ENCODE measurements around the gene CISH. TPM values are rescaled to one million over a fixed set of nuclear protein-coding genes. Genes with fewer than 3 reads are reported as not detected.
A peak's percentile ranks its signal among the peaks of the same experiment; 100 is the strongest.

Gene CISH
- total RNA-seq: 1.9 and 6.4 TPM in 2 replicates

GRCh38 chr3:50611464-50612233 lies at the start of gene CISH:
Gene CISH (minus strand): TSS chr3:50611774. CDS start chr3:50611650, 124 bp downstream.
- DNase-seq (ENCODE audit: low read depth): peak; percentile 85

- DNase-seq (ENCODE audit: low read depth): no peak
Measured at GRCh38 chr3:50660386-50660785, 48.8 kb upstream of the CISH start.

GRCh38 chr3:50658831-50659230 lies 47.3 kb upstream of the CISH start:
- DNase-seq (ENCODE audit: low read depth): no peak

GRCh38 chr3:50658416-50658815 lies 46.8 kb upstream of the CISH start:
- peak; percentile 6 for DNase-seq (ENCODE audit: low read depth)

- no peak for DNase-seq (ENCODE audit: low read depth)
Measured at GRCh38 chr3:50657816-50658215, 46.2 kb upstream of the CISH start.

GRCh38 chr3:50657407-50657806 lies 45.8 kb upstream of the CISH start:
- no peak for DNase-seq (ENCODE audit: low read depth)

GRCh38 chr3:50656417-50657195 lies 45.0 kb upstream of the CISH start:
- DNase-seq (ENCODE audit: low read depth): no peak

- DNase-seq (ENCODE audit: low read depth): peak; percentile 43
Measured at GRCh38 chr3:50655009-50655830, 43.6 kb upstream of the CISH start.

GRCh38 chr3:50653937-50654595 lies 42.5 kb upstream of the CISH start:
- no peak for DNase-seq (ENCODE audit: low read depth)

GRCh38 chr3:50652709-50653108 lies 41.1 kb upstream of the CISH start:
- DNase-seq (ENCODE audit: low read depth): peak; percentile 43

GRCh38 chr3:50651920-50652529 lies 40.5 kb upstream of the CISH start:
- DNase-seq (ENCODE audit: low read depth): no peak

GRCh38 chr3:50651445-50651844 lies 39.9 kb upstream of the CISH start:
- DNase-seq (ENCODE audit: low read depth): no peak

- DNase-seq (ENCODE audit: low read depth): no peak
Measured at GRCh38 chr3:50650018-50650417, 38.4 kb upstream of the CISH start.

- DNase-seq (ENCODE audit: low read depth): no peak
Measured at GRCh38 chr3:50649451-50649931, 37.9 kb upstream of the CISH start.

- DNase-seq (ENCODE audit: low read depth): no peak
Measured at GRCh38 chr3:50648944-50649343, 37.4 kb upstream of the CISH start.

- no peak for DNase-seq (ENCODE audit: low read depth)
Measured at GRCh38 chr3:50648313-50648712, 36.7 kb upstream of the CISH start.

- DNase-seq (ENCODE audit: low read depth): no peak
Measured at GRCh38 chr3:50645378-50645777, 33.8 kb upstream of the CISH start.

- no peak for DNase-seq (ENCODE audit: low read depth)
Measured at GRCh38 chr3:50644561-50644960, 33.0 kb upstream of the CISH start.

GRCh38 chr3:50642382-50642781 lies 30.8 kb upstream of the CISH start:
- DNase-seq (ENCODE audit: low read depth): no peak

GRCh38 chr3:50639055-50639494 lies 27.5 kb upstream of the CISH start:
- DNase-seq (ENCODE audit: low read depth): peak; percentile 52

- DNase-seq (ENCODE audit: low read depth): no peak
Measured at GRCh38 chr3:50637945-50638344, 26.4 kb upstream of the CISH start.

Measured in renal cortical epithelial cell (primary cell).